GM21528 (cell line): ENCODE data around the gene PTPRM.

Source experiments
- ATAC-seq: cut with Tn5 transposase; IDR thresholded peaks from one replicate; pipeline ENCODE4 v1.9.1; 2021; ENCODE audit warnings: mild to moderate bottlenecking, moderate library complexity; ENCODE audit not compliant: unreplicated experiment, low FRiP score

The PTPRM gene

GRCh38 chr18:7566567-7567473 is at the start of gene PTPRM:
Gene PTPRM (plus strand): TSS chr18:7567316. CDS start chr18:7567819, 503 bp downstream.
- peak; percentile 88 for ATAC-seq

- no peak for ATAC-seq
Observed at GRCh38 chr18:7517852-7518251, 49.3 kb upstream of the PTPRM start.

GRCh38 chr18:7520200-7520785 is 46.8 kb upstream of the PTPRM start:
- no peak for ATAC-seq

GRCh38 chr18:7521226-7521856 is 45.8 kb upstream of the PTPRM start:
- no peak for ATAC-seq

GRCh38 chr18:7523772-7524171 is 43.3 kb upstream of the PTPRM start:
- no peak for ATAC-seq

GRCh38 chr18:7524786-7525185 is 42.3 kb upstream of the PTPRM start:
- ATAC-seq: no peak

GRCh38 chr18:7532942-7533341 is 34.2 kb upstream of the PTPRM start:
- no peak for ATAC-seq

- ATAC-seq: no peak
Observed at GRCh38 chr18:7535436-7536205, 31.5 kb upstream of the PTPRM start.

- ATAC-seq: no peak
Observed at GRCh38 chr18:7537145-7537544, 30.0 kb upstream of the PTPRM start.

GRCh38 chr18:7541835-7542234 is 25.3 kb upstream of the PTPRM start:
- no peak for ATAC-seq

- ATAC-seq: no peak
Observed at GRCh38 chr18:7544686-7545085, 22.4 kb upstream of the PTPRM start.

GRCh38 chr18:7545734-7546133 is 21.4 kb upstream of the PTPRM start:
- no peak for ATAC-seq

- no peak for ATAC-seq
Observed at GRCh38 chr18:7548221-7548620, 18.9 kb upstream of the PTPRM start.

GRCh38 chr18:7548721-7549120 is 18.4 kb upstream of the PTPRM start:
- ATAC-seq: no peak

- no peak for ATAC-seq
Observed at GRCh38 chr18:7557973-7558372, 9.1 kb upstream of the PTPRM start.

- no peak for ATAC-seq
Observed at GRCh38 chr18:7558769-7559168, 8.3 kb upstream of the PTPRM start.

- ATAC-seq: no peak
Observed at GRCh38 chr18:7559709-7560319, 7.3 kb upstream of the PTPRM start.

- no peak for ATAC-seq
Observed at GRCh38 chr18:7561909-7562460, 5.1 kb upstream of the PTPRM start.

- no peak for ATAC-seq
Observed at GRCh38 chr18:7562491-7562890, 4.6 kb upstream of the PTPRM start.

GRCh38 chr18:7565677-7566076 is 1.4 kb upstream of the PTPRM start:
- no peak for ATAC-seq
